HFF-Myc (cell line): ENCODE results near the gene NHLRC4.

Experiments
- DNase-seq: peaks from one replicate; pipeline ENCODE4 v3.0.0-alpha.2; 2011; ENCODE audit warnings: low read depth; ENCODE audit errors: extremely low read depth
- H3K4me3 ChIP-seq: replicated peaks from 2 replicates; pipeline ENCODE4 v1.5.1; 2011; ENCODE audit warnings: low read depth, mild to moderate bottlenecking, control low read depth, low read length
- TF ChIP-seq, protein P1 (sequence below): IDR thresholded peaks from 2 replicates; pipeline ENCODE4 v1.5.1; 2012; ENCODE audit warnings: mild to moderate bottlenecking, low read depth, low read length, control low read depth; ENCODE audit errors: missing control alignments

Gene NHLRC4

GRCh38 chr16:588889-589657 lies 22.3 kb downstream of the NHLRC4 start:
- TF ChIP-seq, protein P1, sequence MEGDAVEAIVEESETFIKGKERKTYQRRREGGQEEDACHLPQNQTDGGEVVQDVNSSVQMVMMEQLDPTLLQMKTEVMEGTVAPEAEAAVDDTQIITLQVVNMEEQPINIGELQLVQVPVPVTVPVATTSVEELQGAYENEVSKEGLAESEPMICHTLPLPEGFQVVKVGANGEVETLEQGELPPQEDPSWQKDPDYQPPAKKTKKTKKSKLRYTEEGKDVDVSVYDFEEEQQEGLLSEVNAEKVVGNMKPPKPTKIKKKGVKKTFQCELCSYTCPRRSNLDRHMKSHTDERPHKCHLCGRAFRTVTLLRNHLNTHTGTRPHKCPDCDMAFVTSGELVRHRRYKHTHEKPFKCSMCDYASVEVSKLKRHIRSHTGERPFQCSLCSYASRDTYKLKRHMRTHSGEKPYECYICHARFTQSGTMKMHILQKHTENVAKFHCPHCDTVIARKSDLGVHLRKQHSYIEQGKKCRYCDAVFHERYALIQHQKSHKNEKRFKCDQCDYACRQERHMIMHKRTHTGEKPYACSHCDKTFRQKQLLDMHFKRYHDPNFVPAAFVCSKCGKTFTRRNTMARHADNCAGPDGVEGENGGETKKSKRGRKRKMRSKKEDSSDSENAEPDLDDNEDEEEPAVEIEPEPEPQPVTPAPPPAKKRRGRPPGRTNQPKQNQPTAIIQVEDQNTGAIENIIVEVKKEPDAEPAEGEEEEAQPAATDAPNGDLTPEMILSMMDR, result no peak
- peak overlapping the region; percentile 79 for H3K4me3 ChIP-seq
- peak; percentile 81 for DNase-seq

DNA sequence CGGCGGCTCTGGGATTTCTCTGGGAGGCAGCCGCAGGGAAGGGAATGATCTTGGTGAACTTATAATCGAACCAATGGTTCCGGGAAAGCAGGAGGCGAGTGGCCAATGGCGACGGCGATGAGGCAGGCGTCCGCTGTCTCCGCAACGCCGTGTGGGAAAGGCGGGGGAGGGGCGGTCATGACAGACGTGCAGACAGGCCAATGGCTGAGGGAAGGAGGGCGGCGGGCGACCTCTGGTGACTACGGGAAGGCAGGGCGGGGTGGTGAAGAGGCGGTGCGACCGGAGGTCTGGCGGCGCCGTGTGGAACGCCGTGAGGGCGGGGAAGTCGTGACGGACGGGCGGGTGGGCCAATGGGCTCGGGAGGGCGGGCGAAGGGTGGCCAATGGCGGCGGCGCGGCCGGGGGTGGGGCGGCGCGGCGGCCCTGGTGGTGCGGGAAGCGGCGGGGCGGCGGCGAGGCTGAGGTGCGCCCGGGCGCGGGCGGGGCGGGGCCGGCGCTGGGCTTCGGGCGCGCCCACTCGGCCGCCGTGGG lies 22.9 kb downstream of the NHLRC4 start, which contains the start of gene RAB40C:
Gene RAB40C, plus strand, starts transcription at position 409 of the 530 bp plus-strand sequence. CDS start 226 bp downstream, outside the sequence.
- DNase-seq, result peak; percentile 87
- TF ChIP-seq, protein P1, result no peak
- peak within 1 kb of the TSS; percentile 79 for H3K4me3 ChIP-seq

DNA sequence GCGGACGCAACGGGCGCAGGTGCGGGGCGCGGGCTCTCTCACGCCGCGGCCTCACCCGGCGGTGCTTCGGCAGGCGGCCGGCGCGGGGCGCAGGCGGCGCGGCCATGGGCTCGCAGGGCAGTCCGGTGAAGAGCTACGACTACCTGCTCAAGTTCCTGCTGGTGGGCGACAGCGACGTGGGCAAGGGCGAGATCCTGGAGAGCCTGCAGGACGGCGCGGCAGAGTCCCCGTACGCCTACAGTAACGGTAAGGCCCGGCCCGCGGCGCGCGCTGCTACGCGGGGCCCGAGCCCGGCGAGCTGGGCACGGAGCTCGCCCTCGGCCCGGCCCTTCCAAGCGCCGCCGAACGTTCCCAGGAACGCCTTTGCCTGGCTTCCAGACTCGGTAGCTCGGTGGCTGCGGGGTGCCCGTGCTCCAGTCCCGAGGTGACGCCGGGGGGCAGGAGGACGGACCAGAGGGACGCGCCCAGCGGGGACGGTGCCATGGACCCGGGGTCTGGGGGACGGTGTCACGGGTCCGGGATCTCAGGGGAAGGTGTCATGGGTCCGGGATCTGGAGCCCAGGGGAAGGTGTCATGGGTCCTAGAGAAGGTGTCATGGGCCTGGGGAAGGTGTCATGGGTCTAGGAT lies 23.5 kb downstream of the NHLRC4 start:
- DNase-seq, result no peak
- peak overlapping the region; percentile 74 for H3K4me3 ChIP-seq
- TF ChIP-seq, protein P1, result no peak

DNA sequence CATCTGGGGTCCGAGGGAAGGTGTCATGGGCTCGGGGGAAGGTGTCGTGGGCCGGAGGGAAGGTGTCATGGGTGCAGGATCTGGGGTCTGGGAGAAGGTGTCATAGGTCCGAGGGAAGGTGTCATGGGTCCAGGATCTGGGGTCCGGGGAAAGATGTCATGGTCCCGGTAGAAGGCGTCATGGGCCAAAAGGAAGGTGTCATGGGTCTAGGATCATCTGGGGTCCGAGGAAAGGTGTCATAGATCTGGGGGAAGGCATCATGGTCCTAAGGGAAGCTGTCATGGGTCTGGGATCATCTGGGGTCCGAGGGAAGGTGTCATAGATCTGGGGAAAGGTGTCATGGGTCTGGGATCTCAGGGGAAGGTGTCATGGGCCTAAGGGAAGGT lies 24.0 kb downstream of the NHLRC4 start:
- TF ChIP-seq, protein P1, result no peak
- H3K4me3 ChIP-seq, result peak overlapping the region; percentile 74

GRCh38 chr16:591231-591630 lies 24.4 kb downstream of the NHLRC4 start:
- TF ChIP-seq, protein P1, result no peak
- DNase-seq, result no peak
- peak overlapping the region; percentile 74 for H3K4me3 ChIP-seq

More for the DNA sequence above, 24.0 kb downstream of the NHLRC4 start:
- DNase-seq, result no peak

DNA sequence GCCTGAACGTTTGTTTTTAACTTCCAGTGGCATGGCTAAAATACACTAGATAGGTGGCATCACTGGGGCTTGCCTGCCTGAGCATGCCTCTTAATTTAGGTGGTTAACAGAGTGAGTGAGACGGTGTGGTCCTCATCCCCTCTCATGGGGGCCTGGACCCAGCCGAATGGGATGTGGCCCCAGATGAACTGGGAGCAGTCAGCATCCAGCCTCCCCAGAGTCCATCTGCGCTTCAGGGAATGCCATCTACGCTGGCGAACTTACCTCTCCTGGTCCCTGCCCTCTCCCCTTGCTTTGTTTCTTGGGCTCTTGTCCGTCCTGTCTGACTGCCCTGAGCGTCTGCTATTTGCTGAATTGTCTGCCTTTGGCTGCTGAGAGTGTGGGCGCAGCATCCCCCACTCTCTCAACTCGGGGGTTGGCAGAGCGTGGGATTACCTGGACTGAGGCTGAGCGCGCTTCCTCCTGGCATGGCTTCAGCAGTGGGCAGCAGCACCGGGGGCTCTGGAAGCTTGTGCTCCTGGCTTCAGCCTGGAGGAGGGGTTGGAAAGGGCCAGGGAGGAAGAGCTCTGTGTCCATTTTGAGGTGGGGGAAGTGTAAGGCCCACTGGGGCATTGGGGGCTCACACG lies 25.2 kb downstream of the NHLRC4 start:
- TF ChIP-seq, protein P1, result no peak
- no peak overlapping the region for H3K4me3 ChIP-seq
- DNase-seq, result no peak
